Occipital lobe (tissue), 2 donors: ENCODE data around the gene SEC16B. TPM values are rescaled to one million over a fixed set of nuclear protein-coding genes. Genes with fewer than 3 reads are reported as not detected.

ENCODE experiments used
- DNase-seq: peaks from one replicate; lab custom pipeline; 2025; lab: John Stamatoyannopoulos, UW
- total RNA-seq: library from RNA; depleted of rRNA; stranded (reverse); fragments of >200 nt; gene quantifications from one replicate; pipeline ENCODE4 v1.2.3, GENCODE V29; 2014

The SEC16B gene
- total RNA-seq, 1 donor from 2014 or later: 0.78 TPM

DNA sequence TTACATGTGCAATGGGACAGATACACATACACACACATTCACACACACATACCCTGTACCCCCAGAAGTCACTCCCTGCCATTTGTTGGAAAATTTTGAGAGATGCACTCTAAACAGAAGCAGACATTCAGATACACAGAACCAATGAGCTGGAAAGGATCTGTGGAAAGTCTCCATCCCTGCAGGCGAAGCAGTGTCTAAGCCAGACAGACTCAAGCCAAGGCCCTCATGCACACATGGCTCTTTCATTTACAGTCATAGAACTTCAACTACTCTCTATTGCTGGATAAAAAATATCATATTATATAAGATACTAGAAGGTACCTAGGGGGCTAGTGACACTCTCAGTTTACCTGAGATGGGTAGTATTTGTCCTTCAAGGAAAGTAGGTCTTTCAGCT lies 7.3 kb upstream of the SEC16B start:
- no peak for DNase-seq

DNA sequence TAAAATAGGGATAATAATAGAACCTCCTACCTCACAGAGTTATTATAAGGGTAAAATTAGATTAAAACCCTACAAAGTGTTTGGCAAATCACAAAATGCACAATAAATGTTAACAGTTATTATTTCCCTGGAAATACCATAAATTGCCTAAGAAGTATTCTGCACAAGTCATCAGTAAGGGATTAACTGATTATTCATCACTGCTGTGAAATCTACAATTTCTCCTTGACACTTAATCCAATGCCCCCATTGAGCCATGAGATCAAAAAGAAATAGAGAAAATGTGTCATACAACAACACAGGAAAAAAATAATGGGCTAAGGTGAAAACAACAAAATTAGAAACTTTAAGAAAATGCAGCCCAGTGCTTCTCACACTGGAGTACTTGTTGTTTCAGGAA lies 6.7 kb upstream of the SEC16B start:
- no peak for DNase-seq

DNA sequence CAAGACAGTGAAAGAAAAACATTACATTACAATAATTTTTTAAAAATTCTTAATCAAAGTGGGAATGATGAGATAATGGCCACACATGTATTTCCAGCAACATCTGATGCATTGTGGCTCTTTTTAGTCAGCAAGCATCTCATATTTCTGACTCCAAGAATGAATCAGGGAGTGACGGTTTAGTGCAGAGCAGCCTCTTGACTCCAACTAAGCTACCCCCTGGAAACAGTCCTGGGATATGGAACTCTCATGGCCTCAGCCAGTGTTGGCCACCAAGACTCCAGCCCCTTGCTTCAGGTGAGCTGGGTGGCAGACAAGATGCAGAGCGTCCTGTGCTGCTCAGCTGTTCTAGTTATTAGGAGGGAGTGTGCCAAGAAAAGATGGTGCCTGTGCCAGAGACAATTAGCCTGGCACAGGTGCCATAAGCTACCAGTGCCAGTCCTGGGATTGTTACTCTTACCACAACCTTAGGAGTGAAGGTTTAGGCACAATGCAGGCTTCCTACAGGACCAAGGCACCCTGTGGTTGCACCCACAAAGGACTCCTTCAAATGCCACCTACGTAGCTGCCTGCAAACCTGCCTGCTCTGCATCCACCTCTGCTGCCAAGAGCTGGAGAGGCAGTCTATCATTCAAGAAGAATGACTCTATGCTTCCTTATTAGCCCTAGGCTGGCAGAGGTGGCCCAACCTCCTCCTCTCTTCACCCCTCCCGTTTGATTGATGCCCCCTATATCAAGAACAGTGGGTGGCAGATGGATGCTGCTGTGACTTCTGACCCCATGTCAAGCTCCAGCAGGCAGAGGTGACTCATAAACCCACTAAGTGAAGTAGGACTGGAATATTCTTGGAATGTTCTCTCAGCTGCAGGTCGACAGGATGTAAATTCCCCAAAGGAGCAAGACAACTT lies 6.0 kb upstream of the SEC16B start:
- DNase-seq: no peak

DNA sequence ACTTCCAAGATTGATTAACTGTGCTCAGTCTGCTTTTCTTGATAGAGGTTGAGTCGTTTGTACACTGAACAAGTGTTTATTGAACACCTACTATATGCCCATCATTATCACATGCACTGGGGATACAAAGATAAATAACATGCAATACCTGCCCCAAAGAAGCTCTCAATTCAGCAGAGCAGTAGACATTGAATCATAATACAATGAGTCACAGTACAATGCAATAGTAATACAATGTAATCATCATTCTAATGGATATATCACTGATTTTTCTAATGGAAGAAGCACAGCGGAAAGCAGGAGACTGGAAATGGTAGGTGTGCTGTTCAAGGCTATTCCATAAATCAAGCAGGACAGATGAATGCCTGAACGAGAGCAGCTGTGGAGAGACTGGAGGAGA lies 3.7 kb upstream of the SEC16B start:
- no peak for DNase-seq

DNA sequence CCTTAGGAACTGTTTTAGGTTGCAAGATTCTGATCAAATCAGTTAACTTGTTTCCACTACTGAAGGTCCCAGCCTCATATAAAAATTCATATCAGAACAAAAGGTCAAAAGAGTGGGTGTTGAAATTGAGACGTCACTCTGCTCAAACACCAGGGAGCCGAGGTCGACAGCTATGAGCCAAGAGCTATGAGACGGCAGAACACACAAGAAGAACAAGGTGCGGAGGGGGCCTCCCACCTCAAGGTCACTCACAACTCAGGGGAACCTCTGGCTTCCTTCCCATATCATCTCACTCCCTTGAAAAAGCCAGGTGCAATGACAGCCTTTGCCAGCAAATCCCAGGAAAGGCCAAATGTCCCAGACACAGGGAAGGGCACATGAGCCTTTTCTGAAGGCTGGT lies 749 bp downstream of the SEC16B start:
- no peak for DNase-seq

DNA sequence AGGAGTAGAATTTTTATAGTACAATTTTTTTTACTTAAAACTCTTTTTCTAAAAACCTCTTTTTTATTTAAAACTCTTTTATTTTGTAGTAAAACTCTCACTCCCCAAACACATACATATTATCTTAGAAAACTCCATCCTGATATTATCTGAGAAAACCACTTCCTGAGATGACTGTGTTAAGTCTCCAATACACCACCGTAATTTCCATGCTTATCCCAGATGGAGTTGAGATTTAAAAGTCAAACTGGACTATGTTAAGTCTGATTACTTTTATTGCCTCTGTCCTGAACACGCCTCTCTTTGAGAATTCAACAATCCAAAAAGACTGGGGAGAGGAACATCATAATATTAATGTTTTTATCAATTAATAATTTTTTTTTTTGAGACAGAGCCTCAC lies 3.7 kb downstream of the SEC16B start:
- DNase-seq: no peak

DNA sequence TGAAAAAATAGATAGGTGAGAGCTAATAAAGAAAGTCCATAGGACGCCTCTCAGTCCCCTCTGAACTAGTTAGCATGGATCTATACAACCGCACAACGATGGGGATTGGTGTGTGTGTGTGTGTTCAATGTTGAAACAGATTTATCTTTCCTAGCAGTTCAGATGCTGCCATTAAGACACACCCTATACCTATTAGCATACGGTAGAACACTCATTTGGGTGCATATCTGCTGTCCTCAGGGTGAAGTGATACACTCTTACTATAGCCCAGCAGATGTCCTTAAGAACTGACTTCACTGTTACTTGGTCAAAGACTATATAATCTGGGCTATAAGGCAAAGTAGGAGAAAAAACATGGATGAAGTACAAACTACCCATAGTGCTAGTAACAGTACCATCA lies 4.6 kb downstream of the SEC16B start:
- no peak for DNase-seq

DNA sequence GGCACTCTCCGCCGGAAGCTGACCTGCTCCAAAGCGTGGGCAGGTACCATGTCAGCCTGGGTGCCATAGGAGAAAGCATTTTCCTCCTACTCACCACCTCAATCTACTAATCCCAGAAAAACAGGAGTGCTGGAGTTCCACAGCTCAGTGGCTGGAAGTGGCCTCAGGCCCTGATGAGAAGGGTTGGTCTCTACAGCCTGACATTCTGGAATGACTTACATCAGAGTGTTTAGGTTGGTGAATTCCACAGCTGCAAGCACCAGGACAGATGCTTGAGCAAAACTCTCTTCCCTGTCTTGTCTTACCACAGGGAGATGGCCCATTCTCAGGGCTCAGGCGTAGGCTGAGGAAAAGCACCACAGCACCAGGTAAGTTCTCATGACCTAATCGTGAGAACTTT lies 5.5 kb downstream of the SEC16B start:
- no peak for DNase-seq

DNA sequence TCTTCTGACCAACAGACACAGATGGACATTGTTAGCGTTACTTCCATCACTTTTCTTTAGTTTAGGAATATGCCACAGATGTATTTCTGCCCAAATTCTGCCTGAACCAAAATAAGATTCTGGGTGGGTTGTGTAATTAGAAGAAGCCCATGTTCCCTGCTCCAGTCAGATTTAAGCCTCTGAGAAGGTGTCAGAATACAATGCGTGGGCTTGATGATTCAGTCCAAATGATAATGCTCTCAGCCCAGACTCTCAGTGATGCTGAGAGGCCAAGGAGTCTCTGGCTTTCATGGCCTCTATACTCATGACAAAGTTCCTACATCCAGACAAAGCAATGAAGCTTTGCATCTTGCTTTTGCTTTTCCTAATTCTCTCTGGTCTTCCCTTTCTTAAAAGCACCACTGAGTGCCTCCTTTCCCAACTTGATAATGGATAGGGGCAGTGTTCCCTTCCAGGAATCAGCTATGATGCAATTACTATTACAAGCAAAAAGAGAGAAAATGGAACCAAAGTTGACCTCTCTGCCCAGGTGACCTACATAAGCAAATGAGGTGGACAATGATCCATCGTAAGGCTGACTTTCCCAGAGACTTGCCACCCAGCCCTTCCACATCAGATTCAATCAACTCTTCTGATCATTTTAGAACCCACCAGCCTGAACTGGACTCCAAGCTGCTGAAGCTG lies 8.8 kb downstream of the SEC16B start:
- DNase-seq: no peak

DNA sequence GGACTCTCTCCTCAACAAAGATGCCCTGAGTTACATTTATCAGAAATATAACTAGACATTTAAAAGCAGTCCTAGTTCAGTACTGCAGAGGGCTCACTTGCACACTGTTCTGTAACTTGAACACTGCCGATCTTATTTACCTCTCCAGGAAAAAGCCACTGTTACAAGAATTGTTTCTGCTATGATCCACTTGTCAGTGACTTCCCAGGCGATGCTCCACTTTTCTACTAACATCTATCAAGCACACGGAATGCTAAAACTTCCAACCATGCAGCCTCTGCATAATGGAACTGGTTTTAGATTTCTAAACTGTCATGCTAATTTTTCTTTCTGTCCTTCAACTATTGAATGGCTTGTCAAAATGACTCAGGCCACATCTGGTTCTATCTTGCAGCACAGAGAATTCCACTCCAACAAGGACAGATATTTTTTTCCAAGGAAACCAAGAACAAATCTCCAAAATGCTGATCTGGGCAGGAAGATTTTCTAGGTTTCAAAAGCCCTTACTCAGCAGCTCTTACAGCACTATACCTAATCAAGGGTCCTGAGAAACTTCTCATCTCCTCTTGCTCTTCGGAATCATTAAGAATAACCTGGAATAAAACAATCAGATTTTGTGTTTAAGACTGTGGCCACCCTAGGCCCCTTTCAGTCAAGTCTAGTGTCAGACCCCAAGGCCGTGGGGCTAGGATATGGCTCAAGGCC lies 9.9 kb downstream of the SEC16B start:
- no peak for DNase-seq

DNA sequence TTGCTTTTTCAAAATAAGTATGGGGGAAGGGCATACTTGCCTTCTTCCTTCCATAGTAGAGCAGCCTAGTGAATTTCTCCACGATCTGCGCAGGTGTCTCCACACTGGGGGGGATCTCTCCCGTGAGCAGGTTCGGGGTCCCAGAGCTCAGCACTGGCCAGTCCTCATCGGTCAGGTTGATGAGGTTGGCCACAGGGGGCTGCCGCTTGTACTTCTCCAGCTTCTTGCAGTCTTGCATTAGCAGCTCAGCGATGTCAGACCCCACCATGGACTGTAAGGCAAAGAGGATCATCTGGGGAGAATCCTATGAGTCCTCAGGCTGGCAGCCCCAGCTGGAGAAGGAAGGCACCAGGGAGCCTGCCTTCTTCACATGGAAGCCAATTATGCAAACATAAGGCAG lies 11.8 kb downstream of the SEC16B start:
- DNase-seq: no peak

DNA sequence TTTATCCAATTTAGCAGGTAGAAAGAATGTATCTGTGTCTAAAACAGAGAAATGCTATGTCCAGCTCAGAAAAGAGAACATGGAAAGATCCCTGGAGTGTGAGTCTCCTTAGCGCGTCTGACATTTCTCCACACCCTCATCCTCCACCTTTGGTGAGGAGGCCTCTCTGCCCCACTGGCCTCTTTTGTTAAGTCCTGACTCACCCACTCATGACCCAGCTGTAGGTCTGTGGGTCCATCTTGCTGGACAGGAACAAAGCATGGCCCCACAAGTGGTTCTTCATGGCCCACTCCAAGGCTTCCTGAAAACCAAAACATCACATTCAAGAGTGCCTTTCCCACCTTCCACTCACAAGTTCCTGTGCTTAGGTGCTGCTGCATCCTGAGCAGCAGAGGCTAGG lies 15.8 kb downstream of the SEC16B start:
- DNase-seq: no peak

DNA sequence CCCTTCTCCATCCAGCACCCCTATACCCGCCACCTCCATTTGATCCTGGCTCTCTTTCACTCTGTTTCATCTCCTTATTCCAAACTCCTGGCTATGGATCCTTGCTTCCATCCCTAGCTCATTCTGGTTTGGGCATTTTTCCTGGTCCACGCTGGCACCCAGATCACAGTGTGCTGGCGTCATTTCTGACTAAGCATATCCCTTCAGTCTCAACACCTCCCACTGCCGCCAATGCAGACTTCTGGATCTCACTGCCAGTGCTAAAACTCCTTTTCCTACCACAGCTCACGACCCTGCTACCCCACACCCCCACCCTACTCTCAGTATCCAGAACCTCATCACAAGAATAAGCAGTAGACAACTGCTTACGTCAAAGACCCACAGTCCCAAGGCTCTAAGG lies 16.3 kb downstream of the SEC16B start:
- DNase-seq: peak; percentile 56

DNA sequence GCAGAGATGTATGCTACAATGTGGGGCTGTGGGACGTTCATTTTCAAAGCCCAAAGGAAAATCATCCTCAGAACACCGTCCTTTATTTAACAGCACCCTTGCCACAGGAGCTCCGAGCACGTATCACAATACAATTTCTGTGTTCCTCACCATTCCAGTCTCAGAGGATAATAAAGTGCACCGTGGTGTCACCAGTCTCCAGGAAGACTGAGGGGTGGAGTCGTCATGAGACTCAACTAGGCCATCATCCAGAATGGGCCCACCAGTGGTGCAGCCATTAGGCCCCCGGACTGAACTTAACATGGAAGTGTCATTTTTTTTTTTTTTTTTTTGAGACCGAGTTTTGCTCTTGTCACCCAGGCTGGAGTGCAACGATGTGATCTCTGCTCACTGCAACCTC lies 17.2 kb downstream of the SEC16B start:
- no peak for DNase-seq

DNA sequence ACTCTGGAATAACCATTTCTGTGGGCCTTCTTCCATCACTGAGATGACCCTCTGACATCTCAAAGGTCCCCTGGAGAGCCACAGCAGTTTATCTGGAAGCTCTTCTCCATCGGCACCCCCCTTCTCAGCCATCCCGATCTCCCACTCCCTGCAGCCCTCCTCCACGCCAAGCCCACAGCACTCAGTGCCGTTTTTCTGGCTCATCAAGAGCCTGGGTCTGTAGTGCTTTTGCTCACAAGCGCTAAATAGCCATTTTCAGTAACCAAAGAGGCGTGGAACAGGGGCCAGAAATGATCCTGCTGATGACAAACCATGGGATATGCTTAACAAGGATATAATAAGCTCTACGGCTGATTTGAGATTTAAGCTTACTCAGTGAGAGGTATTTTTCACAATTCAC lies 17.6 kb downstream of the SEC16B start:
- no peak for DNase-seq

DNA sequence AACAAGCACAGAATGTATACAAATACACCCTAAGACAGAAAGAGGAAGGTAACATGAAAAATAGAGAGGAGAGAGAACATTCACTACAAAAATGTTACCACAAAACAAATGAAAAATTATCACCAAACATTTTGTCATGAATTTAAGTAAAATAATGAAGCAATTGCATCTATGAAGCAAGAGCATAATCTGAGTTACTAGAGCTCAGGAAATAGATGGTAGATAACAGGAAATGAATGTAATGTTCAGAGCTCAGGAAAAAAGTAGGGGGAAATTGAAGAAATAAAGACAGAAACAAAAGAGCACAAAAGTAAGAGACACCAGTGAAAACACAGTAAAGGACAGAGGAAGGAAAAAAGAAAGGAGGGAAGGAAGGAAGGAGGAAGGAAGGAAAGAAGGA lies 19.4 kb downstream of the SEC16B start:
- no peak for DNase-seq

DNA sequence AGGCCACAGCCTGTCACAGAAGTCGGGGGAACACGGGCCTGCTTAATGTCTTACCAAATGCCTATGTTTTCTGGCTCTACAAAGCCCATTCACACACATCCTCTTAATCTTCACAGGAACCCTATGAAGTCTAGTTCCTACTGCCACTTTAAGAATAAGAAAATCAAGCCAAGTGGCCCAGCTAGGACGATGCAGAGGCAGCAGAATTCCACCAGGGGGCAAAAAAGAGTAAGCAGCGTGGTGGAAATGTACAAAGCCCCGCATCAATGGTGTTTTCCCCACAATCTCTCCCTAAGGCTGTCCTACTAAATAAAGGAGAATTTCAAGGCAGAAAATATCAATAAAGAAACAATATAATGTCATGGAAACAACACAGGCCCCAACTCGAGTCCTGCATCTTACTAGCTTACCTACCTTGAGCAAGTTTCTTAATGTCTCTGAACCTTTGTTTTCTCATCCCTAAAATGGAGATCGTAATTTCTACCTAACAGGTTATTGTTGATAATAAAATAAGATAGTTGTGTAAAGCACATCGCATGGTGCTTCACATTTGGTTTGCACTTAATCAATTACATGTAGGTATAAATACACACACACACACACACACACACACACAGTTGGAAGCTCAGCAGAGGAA lies 21.4 kb downstream of the SEC16B start:
- peak; percentile 70 for DNase-seq

DNA sequence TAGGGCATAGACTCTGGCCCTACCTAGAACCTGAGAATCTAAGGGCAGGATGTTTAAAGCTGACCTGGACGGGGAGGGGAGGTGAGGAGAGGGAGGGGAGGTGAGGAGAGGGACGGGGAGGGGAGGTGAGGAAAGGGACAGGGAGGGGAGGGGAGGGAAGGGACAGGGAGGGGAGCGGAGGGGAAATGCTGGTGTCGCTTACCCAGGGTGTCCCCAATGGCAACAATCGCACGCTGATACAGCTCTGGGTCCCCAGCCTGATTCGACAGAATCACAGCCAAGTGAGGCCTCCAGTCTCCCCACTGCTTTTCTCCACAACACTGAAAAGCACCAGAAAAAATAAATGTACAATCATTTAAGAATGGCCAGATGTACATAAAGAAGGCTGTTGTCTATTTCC lies 22.2 kb downstream of the SEC16B start:
- DNase-seq: no peak

DNA sequence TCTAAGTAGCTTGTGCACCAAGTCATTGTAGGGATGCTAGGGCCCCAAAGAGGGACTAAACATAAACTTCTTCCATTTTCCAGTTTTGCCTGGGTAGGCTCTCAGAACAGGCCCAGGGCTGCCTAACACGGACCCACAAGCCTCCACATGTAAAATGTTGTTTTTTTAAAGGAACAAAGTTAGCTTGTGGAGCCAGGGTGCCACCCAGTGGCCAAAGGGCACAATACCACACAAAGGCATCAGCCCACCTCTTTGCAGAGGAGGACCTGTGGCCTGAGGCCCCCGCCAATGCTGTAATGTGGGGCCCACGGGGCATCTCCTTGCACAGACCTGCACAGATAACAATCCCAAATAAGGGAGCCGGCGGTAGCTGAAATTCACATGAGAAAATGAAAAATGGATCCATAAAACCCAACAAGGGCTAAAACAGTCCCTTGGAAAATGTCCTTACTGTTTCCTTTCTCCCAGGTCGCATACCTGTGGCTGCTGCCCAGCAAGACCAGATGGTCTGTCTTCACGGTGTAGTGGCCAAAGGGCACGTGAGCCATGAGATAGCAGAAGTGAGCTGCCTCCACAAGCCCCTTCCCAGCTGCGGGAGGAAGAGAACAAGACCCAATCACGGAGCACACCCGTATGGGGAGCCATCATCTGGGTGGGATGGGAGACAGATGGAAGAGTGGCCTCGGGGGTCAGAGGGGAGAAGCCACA lies 23.8 kb downstream of the SEC16B start:
- DNase-seq: peak; percentile 53

DNA sequence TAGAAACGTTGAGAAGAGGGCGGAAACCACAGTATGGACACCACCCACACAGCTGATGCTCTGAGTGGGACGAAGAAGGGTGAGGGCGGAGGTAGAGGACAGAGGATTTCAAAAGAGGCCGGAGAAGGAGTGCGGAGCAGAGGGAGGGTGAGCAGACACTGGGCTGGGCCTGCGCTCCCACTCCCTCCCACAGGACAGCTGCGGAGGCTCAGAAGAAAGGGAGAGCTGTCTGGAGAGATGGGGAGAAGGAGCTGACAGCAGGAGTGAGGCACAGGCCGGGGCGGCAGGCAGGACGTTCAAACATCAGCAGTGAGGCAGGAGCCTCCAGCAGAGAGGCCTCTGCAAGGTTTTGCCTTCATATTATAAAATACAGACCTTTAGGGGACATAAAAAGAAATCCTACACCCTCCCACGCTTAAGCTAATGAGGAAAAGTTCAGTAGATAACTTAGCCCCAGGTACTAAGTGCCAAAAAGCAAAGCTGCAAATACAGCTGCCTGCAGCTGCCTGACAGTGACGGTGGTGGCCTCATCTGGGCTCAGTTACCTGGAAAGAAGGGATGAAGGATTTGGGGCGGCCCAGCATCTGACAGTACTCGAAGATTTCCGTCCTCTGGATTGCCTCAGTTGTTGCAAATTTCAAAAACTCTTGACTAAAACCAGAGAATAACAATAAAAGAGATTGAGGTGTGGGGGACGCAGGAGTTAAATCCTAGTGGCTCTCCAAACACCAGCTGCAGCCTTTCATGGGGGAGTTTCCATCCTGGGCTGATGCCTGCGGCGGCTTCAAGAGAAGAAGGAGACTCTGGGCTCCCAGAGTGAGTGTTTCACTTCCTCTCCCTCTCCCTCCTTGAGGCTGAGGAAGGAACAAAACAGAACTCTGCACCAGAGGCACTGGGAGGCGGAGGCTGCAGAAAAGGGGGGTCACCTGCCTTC lies 25.6 kb downstream of the SEC16B start:
- DNase-seq: peak; percentile 52
